NCI-H1417 treated with DMSO at 0.1 percent for 48 hours (cell line): ENCODE measurements around the gene DUSP1.
A peak's percentile ranks its signal among the peaks of the same experiment; 100 is the strongest.

Experiments
- DNase-seq: peaks from one replicate; lab custom pipeline; 2025; lab: John Stamatoyannopoulos, UW

DUSP1 gene

DNA sequence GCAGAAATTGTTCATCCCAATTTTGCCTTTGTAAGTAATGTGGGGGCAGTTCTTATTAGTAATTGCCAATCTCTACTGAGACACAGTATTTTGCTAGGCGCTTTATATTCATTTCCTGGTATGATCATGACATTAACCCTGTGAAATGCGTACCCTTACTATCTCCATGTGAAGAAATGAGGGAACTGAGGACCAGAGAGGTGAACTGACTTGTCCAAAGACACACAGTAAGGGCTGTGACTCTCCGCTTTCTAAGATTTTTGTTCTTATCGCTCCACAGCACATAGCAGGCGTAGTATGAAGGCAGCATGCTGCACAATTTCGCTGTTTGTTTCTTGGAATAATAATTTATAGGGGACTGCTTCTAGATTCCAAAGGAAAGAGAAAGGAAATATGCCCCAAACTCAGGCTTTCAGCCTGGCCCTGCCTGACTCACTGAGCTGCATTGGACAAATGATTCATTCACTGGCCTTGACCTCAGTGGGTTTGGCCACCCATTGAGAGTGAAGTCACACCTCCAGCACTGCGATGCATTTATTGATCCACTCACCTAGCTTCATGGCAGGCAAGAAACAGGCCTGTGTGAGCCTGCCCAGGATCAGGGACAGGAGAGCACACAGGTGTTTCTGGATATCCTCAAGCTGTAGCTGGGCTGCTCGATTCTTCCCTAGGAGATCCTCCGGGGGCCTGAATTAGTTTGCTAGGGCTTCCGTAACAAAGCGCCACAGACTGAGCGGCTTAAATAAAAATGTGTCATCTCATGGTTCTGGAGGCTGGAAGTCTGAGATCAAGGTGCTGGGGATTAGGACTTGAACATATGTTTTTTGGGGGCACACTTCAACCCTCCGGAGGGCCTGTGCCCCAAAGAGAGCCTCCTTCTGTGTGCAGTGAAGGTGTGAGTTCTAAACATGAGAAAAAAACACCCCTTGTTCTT lies 7.2 kb upstream of the DUSP1 start:
- no peak for DNase-seq

DNA sequence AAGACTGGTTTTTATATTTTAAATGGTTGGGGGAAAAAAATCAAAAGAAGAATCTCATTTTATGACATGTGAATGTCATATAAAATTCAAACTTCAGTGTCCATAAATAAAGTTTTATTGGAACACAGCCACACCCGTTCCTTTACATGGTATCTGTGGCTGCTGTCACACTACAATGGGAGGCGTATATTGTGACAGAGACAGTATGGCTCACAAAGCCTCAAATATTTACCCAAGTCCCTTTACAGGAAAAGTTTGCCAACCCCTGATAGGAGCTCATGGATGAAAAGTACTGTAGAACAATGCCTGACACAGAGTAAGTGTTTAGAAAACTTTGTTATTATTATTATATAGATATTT lies 5.2 kb upstream of the DUSP1 start:
- no peak for DNase-seq

DNA sequence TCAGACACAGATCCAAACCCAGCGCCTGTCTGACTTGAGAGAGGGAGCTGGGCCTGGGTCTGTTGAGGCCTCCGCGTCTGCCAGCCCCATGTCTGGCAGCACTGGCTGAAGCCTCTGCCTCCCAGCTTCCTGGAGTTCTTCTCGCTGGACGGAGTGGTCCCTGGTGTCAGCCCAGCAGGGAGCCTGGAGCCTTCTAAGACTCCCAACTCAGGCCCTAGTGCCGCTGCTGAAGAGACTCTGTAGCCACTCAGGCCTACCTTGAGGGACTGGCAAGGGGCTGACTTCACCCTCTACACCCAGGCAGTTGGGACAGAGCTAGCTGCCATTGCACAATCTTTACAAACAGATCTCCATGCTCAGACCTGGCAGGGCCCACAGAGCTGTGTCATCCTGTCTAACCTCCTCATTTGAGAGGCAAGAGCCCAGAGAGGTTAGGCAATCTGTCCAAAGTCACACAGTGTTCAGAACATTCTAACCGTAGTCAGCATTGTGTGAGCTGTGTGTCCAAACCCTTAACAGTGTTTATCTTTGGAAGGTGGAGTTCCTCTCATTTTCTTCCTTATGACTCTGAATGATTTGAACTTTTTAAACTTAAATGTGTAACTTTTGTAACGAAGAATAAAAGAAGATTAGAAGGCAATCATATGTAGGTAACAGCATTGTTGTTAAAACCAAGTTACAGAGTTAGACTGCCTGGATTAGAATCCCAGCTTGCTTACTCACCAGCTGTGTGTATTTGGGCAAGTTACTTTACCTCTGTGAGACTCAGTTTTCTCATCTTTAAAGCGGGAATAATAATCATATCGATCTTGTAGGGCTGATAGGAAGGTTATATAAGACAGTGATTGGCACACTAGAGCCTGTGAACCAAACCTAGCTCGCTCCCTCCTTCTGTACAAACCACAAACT lies 4.6 kb upstream of the DUSP1 start:
- no peak for DNase-seq

DNA sequence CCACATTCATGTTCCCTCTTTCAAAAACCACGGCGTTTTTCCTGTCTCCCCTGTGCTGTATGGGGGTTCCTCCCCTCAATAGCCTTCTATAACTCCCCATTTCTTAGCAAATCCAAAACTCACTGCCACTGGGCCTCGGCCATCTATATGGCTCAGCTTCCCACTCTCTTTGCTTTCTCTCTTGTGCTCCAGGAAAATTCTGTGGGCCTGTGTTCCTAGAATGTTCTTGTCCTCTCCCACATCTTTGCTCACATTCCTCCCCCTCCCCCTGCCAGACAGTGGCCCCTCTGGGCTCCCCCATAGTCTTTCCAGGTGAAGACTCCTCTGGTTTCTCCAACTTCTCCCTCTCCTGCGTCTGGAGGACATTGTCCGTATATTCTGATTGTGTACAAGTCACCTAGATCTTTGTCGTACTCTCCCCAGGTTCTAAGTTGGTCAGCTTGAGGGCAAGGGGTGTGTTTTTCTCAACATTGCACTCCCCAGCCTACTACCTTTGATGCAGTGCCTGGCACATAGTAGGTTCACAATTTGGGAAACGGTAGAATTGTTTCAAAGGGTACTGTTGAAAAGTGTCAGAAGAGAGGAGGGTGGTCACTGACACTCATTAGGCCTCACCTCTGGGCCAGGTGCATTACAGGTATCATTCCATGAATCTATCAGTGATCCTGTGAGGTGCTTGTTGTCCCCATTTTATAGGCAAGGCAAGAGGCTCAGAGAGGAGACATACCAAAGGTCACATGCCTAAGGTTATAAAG lies 3.7 kb upstream of the DUSP1 start:
- DNase-seq, result no peak

DNA sequence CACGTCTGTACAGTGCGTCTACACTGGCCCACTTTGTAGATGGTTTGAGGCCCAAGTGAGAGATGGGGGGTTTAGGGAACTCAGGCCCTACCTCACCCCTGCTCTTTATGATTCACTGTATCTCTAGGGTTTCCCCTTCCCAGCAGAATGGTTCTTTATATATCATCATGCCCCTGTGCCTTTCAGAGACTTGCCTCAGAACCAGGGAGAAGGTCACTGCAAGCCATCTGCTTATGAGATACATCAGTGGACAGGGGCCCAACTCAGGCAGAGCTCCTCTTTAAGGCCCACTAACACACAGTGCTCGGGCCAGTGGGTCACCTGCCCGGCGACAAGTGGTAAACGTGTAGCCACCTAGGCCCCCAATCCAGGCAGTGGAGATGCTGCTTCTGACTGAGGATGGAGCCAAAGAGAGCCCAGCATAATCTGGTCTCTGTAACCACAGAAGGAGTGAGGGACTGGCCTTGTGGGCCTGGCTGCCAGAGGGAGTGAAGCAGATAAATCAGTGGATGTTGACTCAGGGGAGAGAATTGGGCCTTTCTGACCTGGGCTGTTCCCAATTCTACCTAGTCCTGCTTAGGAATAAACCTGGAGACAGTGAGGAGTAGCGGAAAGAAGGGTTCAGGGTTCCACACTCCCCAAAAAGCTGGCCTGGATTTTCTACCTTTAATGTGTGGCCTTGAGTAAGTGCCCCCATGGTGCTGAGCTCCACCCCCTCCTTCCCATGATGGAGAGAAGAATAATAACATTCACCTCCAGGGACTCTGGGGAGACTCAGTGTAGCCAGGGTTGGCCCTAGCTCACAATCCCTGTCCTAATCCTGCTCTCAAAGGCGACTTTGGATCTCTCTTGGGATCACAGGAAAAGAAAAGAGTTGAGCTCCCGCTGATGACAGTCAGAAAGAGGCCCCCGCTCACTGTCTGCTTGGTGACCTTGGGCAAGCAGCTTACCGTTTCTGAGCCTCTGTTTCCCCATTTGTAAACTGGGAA lies 2.8 kb upstream of the DUSP1 start:
- no peak for DNase-seq

DNA sequence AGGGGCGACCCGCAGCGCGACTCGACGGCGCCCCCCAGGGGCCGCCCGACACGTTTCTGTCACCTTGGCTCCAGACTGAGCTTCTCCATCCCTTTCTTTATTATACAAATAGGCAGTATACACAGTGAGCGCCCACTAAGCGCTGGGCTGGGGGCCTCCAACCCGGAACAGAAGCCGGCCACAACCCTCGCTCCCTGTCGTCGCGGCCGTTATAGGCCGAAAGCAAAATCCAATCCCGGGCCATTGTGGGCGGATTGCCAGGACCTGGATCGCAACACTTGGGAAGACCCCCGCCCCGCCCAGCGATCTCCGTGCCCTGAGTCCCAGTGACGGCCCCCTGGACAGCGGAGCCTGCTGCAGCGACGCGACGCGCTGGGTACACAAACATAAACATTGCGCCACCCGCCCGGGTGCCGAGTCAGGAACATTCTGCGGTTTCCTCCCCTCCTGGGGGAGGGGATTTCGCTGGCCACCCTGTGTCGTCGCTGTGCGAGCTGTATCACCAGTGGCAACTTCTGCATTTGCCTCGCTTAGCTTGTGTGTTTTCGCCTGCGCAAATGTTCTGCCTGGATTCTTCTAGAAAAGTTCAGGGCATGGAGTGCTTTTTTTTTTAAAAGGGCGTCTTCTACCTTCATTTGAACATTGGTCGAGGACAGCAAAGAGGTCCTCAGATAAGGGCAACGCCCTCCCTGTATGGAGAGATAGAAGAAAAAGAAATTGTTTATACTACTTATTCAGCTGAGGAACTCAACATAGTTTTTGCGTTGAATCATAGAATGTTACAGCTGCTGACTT lies 1.3 kb upstream of the DUSP1 start:
- peak; percentile 32 for DNase-seq

DNA sequence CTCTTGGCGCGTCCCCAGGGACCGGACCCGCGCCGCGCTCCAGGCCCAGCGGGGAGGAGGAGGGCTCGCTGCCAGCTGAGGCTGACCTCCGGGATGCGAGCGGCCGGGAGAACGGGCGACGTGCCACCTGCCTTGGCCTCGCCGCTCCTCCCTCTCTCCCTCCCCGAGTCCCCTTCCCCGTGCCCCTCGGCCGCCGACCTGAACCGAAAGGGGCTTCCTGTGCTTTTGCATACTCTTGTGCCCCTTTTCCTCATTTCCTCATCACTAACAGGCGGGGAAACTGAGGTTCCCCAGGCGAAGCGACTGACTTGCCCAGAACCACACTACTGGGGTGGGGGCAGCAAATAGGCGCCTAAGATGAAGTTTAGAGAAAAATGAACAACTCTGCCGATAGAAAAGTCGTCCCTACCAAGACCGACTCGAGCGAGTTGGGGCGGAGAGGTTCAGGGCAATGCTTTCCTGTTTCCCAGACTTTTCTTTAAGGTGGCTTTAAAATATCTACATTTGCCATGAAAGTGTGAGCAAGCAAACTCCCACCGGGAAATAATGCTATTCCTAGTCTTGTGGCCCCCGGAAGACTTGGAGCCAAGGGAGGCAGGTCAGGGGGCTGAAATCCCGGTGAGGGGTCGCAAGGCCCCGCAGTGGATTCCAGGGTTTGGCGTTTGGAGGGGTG lies 580 bp upstream of the DUSP1 start:
- no peak for DNase-seq

DNA sequence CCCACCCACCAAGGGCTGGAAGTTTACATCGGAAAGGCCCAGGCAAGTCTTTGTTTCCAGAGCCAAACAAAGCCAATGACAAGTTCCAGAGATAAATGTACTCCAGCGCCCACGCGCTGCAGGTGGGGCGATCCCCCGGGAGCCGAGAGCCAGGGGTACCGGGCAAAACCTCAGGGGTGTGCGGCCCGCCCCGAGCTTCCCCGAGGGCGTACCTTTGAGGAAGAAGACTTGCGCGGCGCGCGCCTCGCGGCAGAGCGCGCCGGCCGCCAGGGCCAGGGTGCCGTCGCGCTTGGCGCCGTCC lies 671 bp downstream of the DUSP1 start:
- peak; percentile 3 for DNase-seq

DNA sequence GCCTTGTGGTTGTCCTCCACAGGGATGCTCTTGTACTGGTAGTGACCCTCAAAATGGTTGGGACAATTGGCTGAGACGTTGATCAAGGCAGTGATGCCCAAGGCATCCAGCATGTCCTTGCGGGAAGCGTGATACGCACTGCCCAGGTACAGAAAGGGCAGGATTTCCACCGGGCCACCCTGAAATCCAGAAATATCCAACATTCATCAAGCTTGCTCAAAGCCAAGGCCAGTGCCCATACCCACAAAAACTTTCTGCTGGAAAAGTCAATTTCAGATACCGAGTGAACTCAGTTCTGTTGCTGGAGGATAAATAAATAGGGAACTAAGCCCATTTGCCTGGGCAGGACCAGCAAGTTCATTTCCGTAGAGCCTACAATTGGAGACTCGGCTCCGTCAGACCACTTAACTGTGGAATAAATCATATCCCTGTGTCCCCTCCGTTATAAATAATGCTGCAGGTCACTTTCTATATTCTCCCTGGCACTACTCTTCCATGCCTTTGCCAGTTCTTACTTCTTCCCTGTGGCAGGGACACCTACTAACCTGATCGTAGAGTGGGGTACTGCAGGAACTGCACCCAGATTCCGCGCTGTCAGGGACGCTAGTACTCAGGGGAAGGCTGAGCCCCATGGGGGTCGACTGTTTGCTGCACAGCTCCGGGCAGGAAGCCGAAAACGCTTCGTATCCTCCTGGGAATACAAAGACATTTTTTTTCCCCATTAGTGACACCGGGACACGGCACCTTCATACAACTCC lies 1.2 kb downstream of the DUSP1 start:
- no peak for DNase-seq

DNA sequence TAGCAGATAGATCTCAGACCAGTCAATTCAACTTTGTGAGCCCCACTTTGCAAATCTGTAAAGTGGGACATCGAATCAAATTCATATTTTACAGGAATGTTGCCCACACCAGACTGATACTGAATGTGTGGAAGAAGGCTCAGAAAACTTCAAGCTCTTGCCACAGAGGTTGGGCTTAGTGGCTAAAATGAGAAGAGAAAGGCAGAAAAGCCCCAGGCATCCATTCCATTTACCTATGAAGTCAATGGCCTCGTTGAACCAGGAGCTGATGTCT lies 1.7 kb downstream of the DUSP1 start:
- no peak for DNase-seq

DNA sequence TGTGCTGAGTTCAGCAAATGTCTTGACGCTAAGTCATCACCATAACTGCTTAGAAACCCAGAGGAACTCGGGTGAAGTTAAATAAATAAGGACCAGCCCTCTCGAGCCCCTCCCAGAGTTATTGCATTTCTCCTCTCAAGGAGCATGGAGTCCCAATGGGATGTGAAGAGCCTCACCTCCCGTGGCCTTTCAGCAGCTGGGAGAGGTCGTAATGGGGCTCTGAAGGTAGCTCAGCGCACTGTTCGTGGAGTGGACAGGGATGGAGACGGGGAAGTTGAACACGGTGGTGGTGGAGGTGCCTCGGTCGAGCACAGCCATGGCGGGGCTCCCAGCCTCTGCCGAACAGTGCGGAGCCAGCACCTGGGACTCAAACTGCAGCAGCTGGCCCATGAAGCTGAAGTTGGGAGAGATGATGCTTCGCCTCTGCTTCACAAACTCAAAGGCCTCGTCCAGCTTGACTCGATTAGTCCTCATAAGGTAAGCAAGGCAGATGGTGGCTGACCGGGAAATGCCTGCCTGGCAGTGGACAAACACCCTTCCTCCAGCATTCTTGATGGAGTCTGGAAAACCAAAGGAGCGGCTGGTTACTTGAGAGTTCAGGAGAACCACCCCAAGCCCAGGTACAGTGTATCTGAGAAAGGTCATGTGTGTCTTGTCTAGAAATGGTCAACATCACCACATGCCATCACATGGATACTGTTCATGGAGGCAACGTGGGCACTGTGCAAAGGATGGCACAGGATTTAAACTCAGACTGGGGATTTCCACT lies 2.2 kb downstream of the DUSP1 start:
- no peak for DNase-seq

DNA sequence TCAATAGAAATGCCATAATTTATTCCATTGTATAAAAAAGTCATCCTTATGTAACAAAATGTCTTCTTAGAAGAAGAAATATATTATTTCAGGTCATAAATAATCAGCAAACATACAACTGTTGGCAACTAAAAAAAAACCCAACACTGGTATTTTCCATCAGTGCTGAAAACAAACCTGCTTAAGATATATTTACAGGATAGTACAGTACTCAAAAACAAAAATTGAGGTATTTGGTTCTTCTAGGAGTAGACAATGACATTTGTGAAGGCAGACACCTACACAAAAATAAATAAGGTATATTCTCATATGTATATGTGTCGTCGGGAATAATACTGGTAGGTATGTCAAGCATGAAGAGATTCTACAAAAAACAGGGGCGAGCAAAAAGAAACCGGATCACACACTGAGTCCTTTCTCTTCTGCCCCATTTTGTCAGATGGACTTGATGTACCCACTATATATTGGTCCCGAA lies 2.9 kb downstream of the DUSP1 start:
- no peak for DNase-seq

DNA sequence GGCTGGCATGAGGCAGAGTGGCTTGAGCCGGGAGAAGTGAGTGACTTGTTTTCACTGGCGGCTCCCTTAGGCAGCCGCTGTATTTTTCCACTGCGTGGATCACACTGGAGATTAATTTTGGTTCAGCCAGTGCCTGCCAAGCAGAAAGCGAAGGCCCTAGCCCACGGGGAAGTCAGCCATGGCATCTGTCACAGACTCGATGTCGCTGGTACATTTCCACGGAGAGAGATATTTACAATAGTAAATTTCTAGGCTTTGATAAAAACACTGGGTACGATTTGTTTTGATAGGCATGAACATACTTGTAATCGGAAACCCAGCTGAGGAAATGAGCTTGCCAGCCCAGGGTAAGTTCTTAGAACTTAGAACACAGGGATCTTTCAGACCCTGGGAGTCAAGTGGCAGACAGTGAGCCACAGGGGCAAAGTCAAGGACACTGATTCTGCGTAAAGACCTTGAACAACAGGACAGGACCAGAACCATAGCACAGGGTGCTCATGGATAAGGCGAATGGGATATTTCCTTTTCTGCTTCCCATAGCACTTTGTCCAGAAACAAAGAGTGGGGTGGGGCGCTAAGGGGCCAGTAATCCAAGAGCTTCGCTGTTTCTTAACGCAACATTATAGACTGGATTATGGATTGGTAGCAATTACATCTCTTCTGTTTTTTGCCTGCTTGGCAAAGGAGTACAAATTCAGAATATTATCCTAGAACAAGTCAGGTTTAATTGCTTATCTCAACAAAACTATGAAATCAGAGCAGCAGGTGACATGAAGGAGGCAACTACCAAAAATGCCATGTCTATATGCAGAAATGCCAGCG lies 4.5 kb downstream of the DUSP1 start:
- DNase-seq, result no peak

DNA sequence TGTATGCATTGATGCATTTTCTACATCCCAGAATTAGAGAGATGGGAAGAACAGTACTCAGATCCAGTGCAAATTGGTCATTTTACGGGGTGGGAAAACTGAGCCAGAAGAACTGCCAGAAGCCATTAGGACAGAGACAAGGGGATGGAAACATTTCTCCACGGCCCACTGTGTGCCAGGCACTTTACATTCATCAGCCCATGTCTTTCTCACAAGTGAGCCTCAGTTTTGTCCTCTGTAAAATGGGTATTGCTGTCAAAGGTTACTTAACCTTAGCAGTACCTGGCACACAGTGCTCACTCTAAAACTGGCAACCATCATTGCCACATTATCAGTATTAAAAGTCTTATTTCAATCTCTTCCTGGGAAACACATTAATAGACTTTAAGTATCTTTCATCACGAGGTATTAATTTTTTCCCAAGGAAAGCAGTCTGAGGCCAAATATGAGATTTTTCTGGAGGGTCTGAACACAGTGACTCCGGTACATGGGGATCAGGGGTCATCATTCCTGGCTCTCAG lies 5.2 kb downstream of the DUSP1 start:
- no peak for DNase-seq

DNA sequence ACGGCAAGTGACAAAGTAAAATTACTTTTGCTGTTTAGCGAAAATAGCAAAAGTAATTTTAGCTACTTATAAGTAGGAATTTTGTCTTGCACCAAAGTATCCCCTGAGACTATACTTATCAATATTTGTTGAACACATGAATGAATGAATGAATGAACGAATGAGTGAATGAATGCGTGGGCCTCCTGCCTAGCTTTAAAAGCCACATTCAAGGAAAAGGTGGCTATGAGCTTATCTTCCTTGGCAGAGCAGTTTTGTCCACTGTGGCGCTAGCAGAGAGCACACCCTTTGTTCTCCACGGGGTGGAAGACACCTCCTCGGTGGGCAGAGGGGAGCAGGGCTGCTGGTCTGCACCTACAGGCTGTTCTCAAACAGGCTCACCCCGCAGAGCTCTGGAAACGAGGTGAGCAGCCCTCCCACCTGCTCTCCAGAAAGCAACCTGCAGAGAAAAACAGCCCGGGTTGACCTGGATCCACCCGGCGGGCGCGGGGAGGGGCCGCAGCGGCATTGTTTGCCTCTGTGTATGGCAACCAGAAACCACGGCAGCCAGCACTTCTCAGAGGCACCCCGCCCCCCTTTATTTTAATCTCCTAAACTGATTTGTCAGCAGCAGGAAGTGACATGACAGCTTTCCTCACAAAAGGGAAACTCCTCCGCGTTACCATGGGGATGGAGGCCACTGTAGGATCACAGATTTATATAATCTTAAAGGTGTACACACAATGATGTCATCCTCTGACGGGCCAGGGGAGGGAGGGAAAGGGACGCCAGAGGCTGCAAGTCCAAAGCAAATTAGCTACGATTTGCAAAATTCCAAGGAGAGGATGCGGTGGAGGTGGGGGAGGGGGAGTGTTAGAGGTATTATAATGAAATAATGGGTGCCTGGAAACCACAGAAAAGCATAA lies 5.9 kb downstream of the DUSP1 start:
- peak; percentile 81 for DNase-seq

DNA sequence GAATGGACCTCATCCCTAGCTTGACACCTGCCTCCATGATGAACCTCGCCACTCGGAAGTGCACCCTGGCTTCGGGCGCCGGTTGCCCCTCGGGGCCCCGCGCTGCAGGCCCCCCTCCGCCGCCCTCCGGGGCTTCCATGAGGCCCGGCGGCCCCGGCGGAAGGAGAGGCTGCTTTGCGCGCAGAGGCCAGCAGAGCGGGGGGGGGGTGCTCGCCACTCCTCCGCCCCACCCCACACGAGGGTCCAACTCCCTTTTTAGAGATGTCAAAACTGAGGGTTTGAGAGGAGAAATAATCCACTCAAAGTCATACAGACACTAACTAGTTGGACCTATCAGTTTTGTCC lies 7.9 kb downstream of the DUSP1 start:
- DNase-seq, result no peak
